LNCaP clone FGC (cell line): Measurements from ENCODE around the gene CCDC60.

Experiments
- DNase-seq: peaks from one replicate; pipeline ENCODE4 v3.0.0-alpha.2; 2011; ENCODE audit warnings: low read depth
- H3K4me3 ChIP-seq: 2 replicates; pipeline ENCODE4 v1.5.1; 2011; ENCODE audit warnings: mild to moderate bottlenecking, low read depth, low read length, control low read depth
- CTCF ChIP-seq: IDR thresholded peaks from 2 replicates; pipeline ENCODE4 v1.5.1; 2012; ENCODE audit warnings: mild to moderate bottlenecking; ENCODE audit not compliant: control insufficient read depth, insufficient read depth; ENCODE audit errors: extremely low read depth

Gene CCDC60

GRCh38 chr12:119363037-119363436 lies 28.5 kb downstream of the CCDC60 start:
- no peak for TF ChIP-seq CTCF
- DNase-seq = no peak
- H3K4me3 ChIP-seq = no peak overlapping the region

- TF ChIP-seq CTCF = no peak
- DNase-seq = no peak
- H3K4me3 ChIP-seq = no peak overlapping the region
Observed at GRCh38 chr12:119363490-119363889, 29.0 kb downstream of the CCDC60 start.

- no peak for DNase-seq
- no peak overlapping the region for H3K4me3 ChIP-seq
- TF ChIP-seq CTCF = no peak
Observed at GRCh38 chr12:119365451-119365850, 30.9 kb downstream of the CCDC60 start.

GRCh38 chr12:119366007-119366406 lies 31.5 kb downstream of the CCDC60 start:
- DNase-seq = no peak
- H3K4me3 ChIP-seq = no peak overlapping the region
- TF ChIP-seq CTCF = no peak

- DNase-seq = no peak
- no peak for TF ChIP-seq CTCF
- H3K4me3 ChIP-seq = no peak overlapping the region
Observed at GRCh38 chr12:119369161-119369560, 34.6 kb downstream of the CCDC60 start.

- no peak for DNase-seq
- H3K4me3 ChIP-seq = no peak overlapping the region
- no peak for TF ChIP-seq CTCF
Observed at GRCh38 chr12:119369907-119370546, 35.5 kb downstream of the CCDC60 start.

GRCh38 chr12:119372540-119372939 lies 38.0 kb downstream of the CCDC60 start:
- no peak for DNase-seq
- TF ChIP-seq CTCF = no peak
- H3K4me3 ChIP-seq = no peak overlapping the region
